ENCODE data around the gene TBC1D22B. TPM values are rescaled to one million over a fixed set of nuclear protein-coding genes. Genes with fewer than 3 reads are reported as not detected.

TBC1D22B gene
- total and polyA plus RNA-seq, 3 donors from 2014 or later: 23.1 to 36.4 (median 25.6) TPM

GRCh38 chr6:37309046-37309445 lies 51.5 kb downstream of the TBC1D22B start:
- 91 to 100% methylated on average over 1 of the region's 1 CpG for WGBS, 2 donors
- H3K27ac ChIP-seq: no peak overlapping the region
- intact Hi-C loops (cut with DNase I; ENCODE audit: low total_unique reads): no loop called here

GRCh38 chr6:37309692-37310091 lies 52.1 kb downstream of the TBC1D22B start:
- Histone ChIP-seq H3K36me3 (ENCODE audit: low read depth, missing control alignments) (no peaks in the 10 kb centered on the region), H3K27ac (no peak overlapping the region), H3K9me3 (no peaks in the 10 kb centered on the region), H3K27me3 (no peaks in the 10 kb centered on the region), H3K4me1 (peaks cover 8% of the 10 kb centered on the region), H3K4me3 (no peak overlapping the region)
- intact Hi-C loops (cut with DNase I; ENCODE audit: low total_unique reads): no loop called here
- WGBS, 2 donors: 63 to 67% methylated on average over 3 of the region's 3 CpGs
- TF ChIP-seq POLR2A (IDR thresholded peaks at IDR 0.05) (no peak), CTCF (IDR thresholded peaks at IDR 0.05) (no peak)
- no peak for DNase-seq

More at GRCh38 chr6:37309046-37309445, 51.5 kb downstream of the TBC1D22B start:
- H3K4me1 ChIP-seq: peaks cover 8% of the 10 kb centered on the region
- no peaks in the 10 kb centered on the region for H3K9me3 ChIP-seq
- no peak for TF ChIP-seq POLR2A (IDR thresholded peaks at IDR 0.05)
- no peak for TF ChIP-seq CTCF (IDR thresholded peaks at IDR 0.05)
- no peaks in the 10 kb centered on the region for H3K36me3 ChIP-seq (ENCODE audit: low read depth, missing control alignments)
- H3K27me3 ChIP-seq: no peaks in the 10 kb centered on the region
- no peak for DNase-seq
- H3K4me3 ChIP-seq: no peak overlapping the region

DNA sequence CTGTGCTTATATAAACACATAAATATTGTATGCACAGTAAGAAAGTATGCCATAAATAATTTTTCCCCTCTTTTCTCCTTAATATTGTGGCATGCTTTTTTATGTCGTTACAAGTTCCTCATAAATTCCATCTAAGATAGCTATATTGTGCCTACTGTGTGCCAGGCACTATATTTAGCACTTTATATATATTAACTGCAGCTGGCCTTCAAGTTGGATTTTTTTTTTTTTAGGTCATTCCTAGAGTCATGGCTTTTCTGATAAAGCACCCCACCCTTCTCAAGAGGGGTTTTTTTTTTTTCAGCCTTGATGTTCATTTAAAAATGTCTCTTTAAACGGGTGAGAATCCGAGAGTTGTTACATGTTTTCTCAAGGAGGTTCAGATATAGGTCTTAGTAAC lies 53.4 kb downstream of the TBC1D22B start:
- H3K4me1 ChIP-seq: peaks cover 8% of the 10 kb centered on the region
- H3K36me3 ChIP-seq (ENCODE audit: low read depth, missing control alignments): no peaks in the 10 kb centered on the region
- no peak overlapping the region for H3K4me3 ChIP-seq
- H3K27ac ChIP-seq: no peak overlapping the region
- no peaks in the 10 kb centered on the region for H3K27me3 ChIP-seq
- no peak for DNase-seq
- WGBS, 2 donors: 57 to 77% methylated on average over 3 of the region's 3 CpGs
- intact Hi-C loops (cut with DNase I; ENCODE audit: low total_unique reads): no loop called here
- no peak for TF ChIP-seq CTCF (IDR thresholded peaks at IDR 0.05)
- no peak for TF ChIP-seq POLR2A (IDR thresholded peaks at IDR 0.05)
- no peaks in the 10 kb centered on the region for H3K9me3 ChIP-seq

DNA sequence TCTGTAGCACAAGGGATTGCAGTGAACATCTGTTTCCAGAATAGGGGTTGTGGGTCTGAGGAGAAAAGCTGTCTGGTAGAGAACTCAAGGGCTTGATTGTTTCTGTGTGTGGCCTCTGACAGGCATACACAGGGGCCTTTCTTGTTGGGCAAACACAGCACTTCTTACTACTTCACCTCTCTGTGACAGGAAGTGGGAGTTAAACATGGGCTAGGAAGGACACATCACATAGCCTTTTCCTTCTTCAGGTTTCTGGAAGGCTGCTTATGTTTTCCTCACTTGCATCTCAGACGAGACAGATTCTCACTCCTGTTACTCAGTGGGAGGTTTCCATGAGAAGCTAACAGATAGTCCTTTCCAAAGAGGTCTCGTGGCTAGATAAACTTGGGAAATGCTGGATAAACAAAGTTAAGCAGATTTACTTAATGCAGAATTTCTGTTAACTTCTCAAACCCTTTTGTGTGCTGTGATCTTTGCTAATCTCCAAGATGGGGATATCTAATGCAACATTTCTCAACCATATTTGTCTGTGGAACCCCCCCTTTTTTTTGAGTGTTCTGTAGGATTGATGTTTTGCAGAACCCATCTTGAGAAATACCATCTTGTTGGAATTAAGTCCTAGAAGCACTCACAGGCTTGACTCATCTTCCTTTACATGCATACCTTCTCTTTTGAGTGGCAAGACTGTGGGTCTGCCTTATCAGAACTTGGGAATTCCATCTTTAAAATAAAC lies 54.3 kb downstream of the TBC1D22B start:
- DNase-seq: no peak
- peak overlapping the region in 1 of 2 donors; percentile 45 for H3K27ac ChIP-seq
- intact Hi-C loops (cut with DNase I; ENCODE audit: low total_unique reads): no loop called here
- H3K4me3 ChIP-seq: no peak overlapping the region
- H3K36me3 ChIP-seq (ENCODE audit: low read depth, missing control alignments): no peaks in the 10 kb centered on the region
- 51 to 63% methylated on average over 2 of the region's 2 CpGs for WGBS, 2 donors
- no peak for TF ChIP-seq POLR2A (IDR thresholded peaks at IDR 0.05)
- no peak for TF ChIP-seq CTCF (IDR thresholded peaks at IDR 0.05)
- no peaks in the 10 kb centered on the region for H3K27me3 ChIP-seq
- H3K4me1 ChIP-seq: peaks cover 8% of the 10 kb centered on the region
- H3K9me3 ChIP-seq: no peaks in the 10 kb centered on the region
